HepG2 (cell line): ENCODE results near the gene FBXO9. TPM values are rescaled to one million over a fixed set of nuclear protein-coding genes. Genes with fewer than 3 reads are reported as not detected.

ENCODE experiments used
- CC2D1A ChIP-seq: sonication (generic); formaldehyde crosslinking; IDR thresholded peaks from 2 replicates; pipeline ENCODE4 v1.8.1; 2023; ENCODE audit warnings: mild to moderate bottlenecking, missing genetic modification reagents
- ESRRA ChIP-seq: sonication (generic); formaldehyde crosslinking; IDR thresholded peaks from 2 replicates; pipeline ENCODE4 v1.5.1; 2020; ENCODE audit warnings: mild to moderate bottlenecking, low read depth, missing genetic modification reagents
- GABPB1 ChIP-seq: IDR thresholded peaks from 2 replicates; pipeline ENCODE4 v1.6.1; 2016; ENCODE audit warnings: mild to moderate bottlenecking, missing genetic modification reagents, moderate library complexity, missing compliant biosample characterization
- HHEX ChIP-seq: IDR thresholded peaks from 2 replicates; pipeline ENCODE4 v1.6.1; 2016; ENCODE audit warnings: control low read depth
- KLF9 ChIP-seq: IDR thresholded peaks from 2 replicates; pipeline ENCODE4 v1.6.1; 2016; ENCODE audit warnings: low read depth
- MAZ ChIP-seq, 2 experiments: sonication (generic) in 1 of 2; formaldehyde crosslinking in 1 of 2; IDR thresholded peaks; 2 replicates each; pipeline versions ENCODE4 v1.5.0 to v1.6.1; 2012 to 2020; ENCODE audit warnings: low read depth in 2 of 2, mild to moderate bottlenecking in 2 of 2, borderline replicate concordance in 1 of 2, improper control_type of control experiment in 1 of 2, low read length in 1 of 2, missing genetic modification reagents in 1 of 2, moderate library complexity in 1 of 2
- MYC ChIP-seq: sonication (generic); formaldehyde crosslinking; IDR thresholded peaks from 2 replicates; pipeline ENCODE4 v1.9.0; 2021; ENCODE audit warnings: missing genetic modification reagents, borderline replicate concordance
- NR2C2 ChIP-seq: sonication (generic); formaldehyde crosslinking; IDR thresholded peaks from 2 replicates; pipeline ENCODE4 v1.4.0; 2020; ENCODE audit warnings: missing genetic modification reagents, mild to moderate bottlenecking, moderate library complexity, borderline replicate concordance
- PHB2 ChIP-seq: fragments of 450-650 bp; IDR thresholded peaks from 2 replicates; pipeline ENCODE4 v1.6.1; 2018; ENCODE audit not compliant: partially characterized antibody
- PRDM15 ChIP-seq: sonication (generic); formaldehyde crosslinking; IDR thresholded peaks from 2 replicates; pipeline ENCODE4 v1.4.0; 2020; ENCODE audit warnings: missing genetic modification reagents
- RBM39 ChIP-seq: fragments of 200-400 bp; formaldehyde crosslinking; IDR thresholded peaks from one replicate; pipeline ENCODE4 v1.6.1; 2018; ENCODE audit warnings: antibody characterized with exemption, mild to moderate bottlenecking, low read depth, low read length; ENCODE audit not compliant: poor library complexity, severe bottlenecking
- SIN3B ChIP-seq: fragments of 150-350 bp; IDR thresholded peaks from 2 replicates; pipeline ENCODE4 v1.6.1; 2014; ENCODE audit warnings: low read length
- TCF7 ChIP-seq: sonication (generic); IDR thresholded peaks from 2 replicates; pipeline ENCODE4 v1.6.1; 2016; ENCODE audit warnings: antibody characterized with exemption, low read depth
- ZBTB4 ChIP-seq: sonication (generic); formaldehyde crosslinking; IDR thresholded peaks from 2 replicates; pipeline ENCODE4 v1.4.0; 2020; ENCODE audit warnings: missing genetic modification reagents, mild to moderate bottlenecking, borderline replicate concordance
- ZBTB43 ChIP-seq: sonication (generic); formaldehyde crosslinking; conservative IDR thresholded peaks from 2 replicates; pipeline ENCODE4 v1.4.0; 2020; ENCODE audit warnings: missing genetic modification reagents
- ZFP1 ChIP-seq: IDR thresholded peaks from 2 replicates; pipeline ENCODE4 v1.6.1; 2016
- ZIK1 ChIP-seq: sonication (generic); formaldehyde crosslinking; IDR thresholded peaks from 2 replicates; pipeline ENCODE4 v1.5.0; 2020; ENCODE audit warnings: mild to moderate bottlenecking, low read depth, missing genetic modification reagents, borderline replicate concordance
- ZMYM4 ChIP-seq: sonication (generic); formaldehyde crosslinking; IDR thresholded peaks from 2 replicates; pipeline ENCODE4 v1.8.1; 2023; ENCODE audit warnings: mild to moderate bottlenecking, missing genetic modification reagents
- ZNF274 ChIP-seq: sonication (generic); formaldehyde crosslinking; IDR thresholded peaks from 2 replicates; pipeline ENCODE4 v1.5.1; 2020; ENCODE audit warnings: mild to moderate bottlenecking, missing genetic modification reagents
- ZNF460 ChIP-seq: sonication (generic); formaldehyde crosslinking; IDR thresholded peaks from 2 replicates; pipeline ENCODE4 v1.5.1; 2020; ENCODE audit warnings: missing genetic modification reagents, mild to moderate bottlenecking, borderline replicate concordance
- ZNF546 ChIP-seq: sonication (generic); formaldehyde crosslinking; conservative IDR thresholded peaks from 2 replicates; pipeline ENCODE4 v1.8.1; 2023; ENCODE audit warnings: mild to moderate bottlenecking, missing genetic modification reagents
- ZNF703 ChIP-seq: sonication (generic); formaldehyde crosslinking; IDR thresholded peaks from 2 replicates; pipeline ENCODE4 v1.5.1; 2020; ENCODE audit warnings: missing genetic modification reagents, mild to moderate bottlenecking, moderate library complexity, borderline replicate concordance
- ZNF747 ChIP-seq: sonication (generic); formaldehyde crosslinking; IDR thresholded peaks from 2 replicates; pipeline ENCODE4 v1.8.1; 2023; ENCODE audit warnings: missing genetic modification reagents, mild to moderate bottlenecking, borderline replicate concordance
- polyA plus RNA-seq, 8 experiments: library from polyadenylated mRNA; depleted of rRNA in 3 of 8; stranded (reverse) in 7 of 8; unstranded in 1 of 8; fragments of >200 nt; fragmentation: Illumina TruSeq in 4 of 8; extraction: Trizol in 4 of 8; gene quantifications; 2 replicates each; pipeline versions ENCODE4 v1.2.1 to v1.2.3, GENCODE V29; 2011 to 2016; ENCODE audit warnings: low read depth in 4 of 8, missing spikeins in 1 of 8, mixed read lengths in 1 of 8; ENCODE audit not compliant: insufficient read depth in 1 of 8
- total RNA-seq, 5 experiments: library from RNA; depleted of rRNA; stranded (reverse); fragments of >200 nt; fragmentation: Illumina TruSeq; extraction: Trizol; gene quantifications; 2 replicates each; pipeline ENCODE4 v1.2.3, GENCODE V29; 2016; ENCODE audit warnings: low read depth in 1 of 5

FBXO9 gene
- total and polyA plus RNA-seq, 2 of the 13 experiments (the other 11 are each of a cell fraction or from before 2014, with no cell fraction given), result 64.3 to 98.4 TPM

GRCh38 chr6:53139841-53140413 is 74.7 kb downstream of the FBXO9 start (continued):
- TF ChIP-seq ZBTB4 (no peak), MAZ (IDR thresholded peaks at IDR 0.05; ENCODE audit: borderline replicate concordance, low read depth, low read length) (no peak), MAZ (CRISPR knock-in tag; IDR thresholded peaks at IDR 0.05; ENCODE audit: low read depth) (no peak), GABPB1 (no peak), HHEX (CRISPR knock-in tag) (no peak), KLF9 (CRISPR knock-in tag) (no peak), TCF7 (no peak), NR2C2 (no peak; the same call in 1 of the 2 replicates), ZIK1 (CRISPR knock-in tag) (no peak), CC2D1A (CRISPR knock-in tag) (no peak), ZFP1 (CRISPR knock-in tag) (no peak), RBM39 (no peak), PRDM15 (CRISPR knock-in tag) (no peak), ZNF460 (CRISPR knock-in tag) (no peak), ZBTB43 (CRISPR knock-in tag) (no peak), ZNF747 (no peak), ZMYM4 (peak; percentile 55), SIN3B (no peak), MYC (CRISPR knock-in tag) (no peak), ESRRA (CRISPR knock-in tag) (peak; percentile 80), PHB2 (no peak), ZNF703 (CRISPR knock-in tag) (no peak), ZNF546 (CRISPR knock-in tag) (no peak), ZNF274 (no peak)
